ENCODE results near the gene ASB8. TPM values are rescaled to one million over a fixed set of nuclear protein-coding genes. Genes with fewer than 3 reads are reported as not detected.
A peak's percentile ranks its signal among the peaks of the same experiment; 100 is the strongest.

Gene ASB8
- total and polyA plus RNA-seq, 9 of the 15 experiments (the other 6 are each of a cell fraction or from before 2014, with no cell fraction given): 13.3 to 29.0 (median 19.6) TPM

GRCh38 chr12:48165089-48165981 is 8.0 kb upstream of the ASB8 start:
- H3K9me1 ChIP-seq (ENCODE audit: control insufficient read depth, insufficient read depth, low read length): no peaks in the 10 kb centered on the region
- H3K4me2 ChIP-seq (ENCODE audit: insufficient read depth, low read length): no peak overlapping the region
- no peaks in the 10 kb centered on the region for H3K36me3 ChIP-seq (ENCODE audit: control insufficient read depth, insufficient read depth, low read length)
- no peak overlapping the region for H3K4me3 ChIP-seq
- FAIRE-seq (peak; percentile 89), ATAC-seq (peak; percentile 82), DNase-seq (ENCODE audit: extremely low read depth in 1 of 4, low spot score in 3 of 4) (peak; percentile 58 to 77 (median 61))
- H3K9ac ChIP-seq (ENCODE audit: insufficient read depth in 1 of 2, low read depth in 2 of 2, low read length in 2 of 2): no peak overlapping the region
- ChIA-PET POLR2A (interaction anchor here (1.7 kb wide), 1 partner anchor 11 kb away, joined by 6 read pairs; no protein-coding TSS in a partner anchor), CTCF (ENCODE audit: low intra/inter-chr PET ratio) (interaction anchor here (0.7 to 3.6 kb wide), 7 partner anchors 24 to 450 kb away, joined by 3 to 42 read pairs (median 3); partner anchors contain the start of gene TMEM106C)
- no peak overlapping the region for H2AFZ ChIP-seq (ENCODE audit: low read depth, low read length)
- no peaks in the 10 kb centered on the region for H3K27me3 ChIP-seq (ENCODE audit: control insufficient read depth in 2 of 2, insufficient read depth in 2 of 2, low read length in 2 of 2)
- in situ Hi-C loops (cut with MboI): loop anchor here (10.0 kb wide), 1 partner anchor 201 kb away; the partner anchor contains the start of gene TMEM106C
- H3K4me1 ChIP-seq (replicated peaks in 1 of 2; ENCODE audit: control insufficient read depth in 2 of 2, insufficient read depth in 2 of 2, low read length in 2 of 2): no peaks in the 10 kb centered on the region; a peak in 2 of 5 replicates
- H3K27ac ChIP-seq (ENCODE audit: extremely low read depth, low read depth, low read length): no peak overlapping the region
- no peaks in the 10 kb centered on the region for H3K79me2 ChIP-seq (ENCODE audit: control insufficient read depth, insufficient read depth, low read length)
- BruUV-seq (replicated peaks): no TSS peak
- H4K20me1 ChIP-seq (replicated peaks; ENCODE audit: control insufficient read depth, insufficient read depth, low read length): no peaks in the 10 kb centered on the region
- no peaks in the 10 kb centered on the region for H3K9me3 ChIP-seq (replicated peaks; ENCODE audit: control insufficient read depth, insufficient read depth, low read depth, low read length)
- 4% methylated on average over 2 of the region's 2 CpGs for WGBS (ENCODE audit: insufficient coverage, low coverage, missing lambda C conversion rate)
- intact Hi-C loops (cut with micrococcal nuclease): loop anchor here (1.0 to 10.0 kb wide), 6 partner anchors 81 to 451 kb away; partner anchors contain the start of gene TMEM106C
- TF ChIP-seq RFX7 (CRISPR knock-in tag; IDR thresholded peaks at IDR 0.05) (no peak), RAD21 (CRISPR knock-in tag; conservative IDR thresholded peaks at IDR 0.05 in 1 of 2, IDR thresholded peaks at IDR 0.05 in 1 of 2) (peak; percentile 89 to 94), IRF2 (CRISPR knock-in tag; IDR thresholded peaks at IDR 0.05) (no peak), CC2D1A (IDR thresholded peaks at IDR 0.05) (peak; percentile 66; the same call in 1 of the 2 replicates), RB1 (IDR thresholded peaks at IDR 0.05; ENCODE audit: low read depth) (no peak), ARID2 (IDR thresholded peaks at IDR 0.05) (peak; percentile 53; the same call in 1 of the 2 replicates)
- TF ChIP-seq, protein P1, sequence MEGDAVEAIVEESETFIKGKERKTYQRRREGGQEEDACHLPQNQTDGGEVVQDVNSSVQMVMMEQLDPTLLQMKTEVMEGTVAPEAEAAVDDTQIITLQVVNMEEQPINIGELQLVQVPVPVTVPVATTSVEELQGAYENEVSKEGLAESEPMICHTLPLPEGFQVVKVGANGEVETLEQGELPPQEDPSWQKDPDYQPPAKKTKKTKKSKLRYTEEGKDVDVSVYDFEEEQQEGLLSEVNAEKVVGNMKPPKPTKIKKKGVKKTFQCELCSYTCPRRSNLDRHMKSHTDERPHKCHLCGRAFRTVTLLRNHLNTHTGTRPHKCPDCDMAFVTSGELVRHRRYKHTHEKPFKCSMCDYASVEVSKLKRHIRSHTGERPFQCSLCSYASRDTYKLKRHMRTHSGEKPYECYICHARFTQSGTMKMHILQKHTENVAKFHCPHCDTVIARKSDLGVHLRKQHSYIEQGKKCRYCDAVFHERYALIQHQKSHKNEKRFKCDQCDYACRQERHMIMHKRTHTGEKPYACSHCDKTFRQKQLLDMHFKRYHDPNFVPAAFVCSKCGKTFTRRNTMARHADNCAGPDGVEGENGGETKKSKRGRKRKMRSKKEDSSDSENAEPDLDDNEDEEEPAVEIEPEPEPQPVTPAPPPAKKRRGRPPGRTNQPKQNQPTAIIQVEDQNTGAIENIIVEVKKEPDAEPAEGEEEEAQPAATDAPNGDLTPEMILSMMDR (IDR thresholded peaks at IDR 0.05 in 2 of 3, conservative IDR thresholded peaks at IDR 0.05 in 1 of 3; ENCODE audit: insufficient read depth in 2 of 3, low read depth in 1 of 3, low read length in 3 of 3): peak; percentile 72 to 92 (median 85)
- TF ChIP-seq, protein P2, sequence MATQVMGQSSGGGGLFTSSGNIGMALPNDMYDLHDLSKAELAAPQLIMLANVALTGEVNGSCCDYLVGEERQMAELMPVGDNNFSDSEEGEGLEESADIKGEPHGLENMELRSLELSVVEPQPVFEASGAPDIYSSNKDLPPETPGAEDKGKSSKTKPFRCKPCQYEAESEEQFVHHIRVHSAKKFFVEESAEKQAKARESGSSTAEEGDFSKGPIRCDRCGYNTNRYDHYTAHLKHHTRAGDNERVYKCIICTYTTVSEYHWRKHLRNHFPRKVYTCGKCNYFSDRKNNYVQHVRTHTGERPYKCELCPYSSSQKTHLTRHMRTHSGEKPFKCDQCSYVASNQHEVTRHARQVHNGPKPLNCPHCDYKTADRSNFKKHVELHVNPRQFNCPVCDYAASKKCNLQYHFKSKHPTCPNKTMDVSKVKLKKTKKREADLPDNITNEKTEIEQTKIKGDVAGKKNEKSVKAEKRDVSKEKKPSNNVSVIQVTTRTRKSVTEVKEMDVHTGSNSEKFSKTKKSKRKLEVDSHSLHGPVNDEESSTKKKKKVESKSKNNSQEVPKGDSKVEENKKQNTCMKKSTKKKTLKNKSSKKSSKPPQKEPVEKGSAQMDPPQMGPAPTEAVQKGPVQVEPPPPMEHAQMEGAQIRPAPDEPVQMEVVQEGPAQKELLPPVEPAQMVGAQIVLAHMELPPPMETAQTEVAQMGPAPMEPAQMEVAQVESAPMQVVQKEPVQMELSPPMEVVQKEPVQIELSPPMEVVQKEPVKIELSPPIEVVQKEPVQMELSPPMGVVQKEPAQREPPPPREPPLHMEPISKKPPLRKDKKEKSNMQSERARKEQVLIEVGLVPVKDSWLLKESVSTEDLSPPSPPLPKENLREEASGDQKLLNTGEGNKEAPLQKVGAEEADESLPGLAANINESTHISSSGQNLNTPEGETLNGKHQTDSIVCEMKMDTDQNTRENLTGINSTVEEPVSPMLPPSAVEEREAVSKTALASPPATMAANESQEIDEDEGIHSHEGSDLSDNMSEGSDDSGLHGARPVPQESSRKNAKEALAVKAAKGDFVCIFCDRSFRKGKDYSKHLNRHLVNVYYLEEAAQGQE (IDR thresholded peaks at IDR 0.05; ENCODE audit: borderline replicate concordance): peak; percentile 84; the same call in 1 of the 2 replicates
- TF ChIP-seq, protein P2 (CRISPR knock-in tag; IDR thresholded peaks at IDR 0.05; ENCODE audit: low read depth): no peak
